Kidney glomerular epithelial cell (primary cell): Measurements from ENCODE around the gene RNF225.
A peak's percentile ranks its signal among the peaks of the same experiment; 100 is the strongest.
"Not testable (repeated sequence)": the region's sequence is repeated elsewhere in the genome, so short reads cannot be mapped to it uniquely, and the experiment has no call there.

Source experiments
- DNase-seq: peaks from one replicate; lab custom pipeline; 2025; lab: John Stamatoyannopoulos, UW

The RNF225 gene

GRCh38 chr19:58362272-58362994, 33.0 kb upstream of the RNF225 start, which contains the start of gene ZNF497:
Gene ZNF497 (minus strand): TSS chr19:58362751. CDS start chr19:58357635, 5,116 bp downstream.
- peak; percentile 89 for DNase-seq

GRCh38 chr19:58364146-58364545, 31.3 kb upstream of the RNF225 start:
- no peak for DNase-seq

GRCh38 chr19:58366585-58367430, 28.6 kb upstream of the RNF225 start:
- no peak for DNase-seq

- no peak for DNase-seq
Measured at GRCh38 chr19:58367698-58368454, 27.6 kb upstream of the RNF225 start.

GRCh38 chr19:58368561-58369360, 26.7 kb upstream of the RNF225 start:
- DNase-seq = no peak

- no peak for DNase-seq
Measured at GRCh38 chr19:58372311-58373133, 22.9 kb upstream of the RNF225 start.

- no peak for DNase-seq
Measured at GRCh38 chr19:58374200-58374599, 21.3 kb upstream of the RNF225 start.

- DNase-seq = not testable (repeated sequence)
Measured at GRCh38 chr19:58376724-58377123, 18.7 kb upstream of the RNF225 start.

- no peak for DNase-seq
Measured at GRCh38 chr19:58379246-58379645, 16.2 kb upstream of the RNF225 start.

- no peak for DNase-seq
Measured at GRCh38 chr19:58380037-58380661, 15.3 kb upstream of the RNF225 start.

GRCh38 chr19:58380662-58381459, 14.6 kb upstream of the RNF225 start, which contains the start of gene ZNF837:
Gene ZNF837 (minus strand): TSS chr19:58381030. CDS start chr19:58369332, 11,698 bp downstream.
- DNase-seq = peak; percentile 99

- no peak for DNase-seq
Measured at GRCh38 chr19:58381460-58382212, 13.8 kb upstream of the RNF225 start.

- DNase-seq = no peak
Measured at GRCh38 chr19:58382997-58383603, 12.4 kb upstream of the RNF225 start.

- no peak for DNase-seq
Measured at GRCh38 chr19:58385313-58385890, 10.1 kb upstream of the RNF225 start.

GRCh38 chr19:58385891-58386575, 9.4 kb upstream of the RNF225 start:
- no peak for DNase-seq

GRCh38 chr19:58386576-58387337, 8.7 kb upstream of the RNF225 start, which contains the start of gene RPS5:
Gene RPS5 (plus strand): TSS chr19:58387269. CDS start chr19:58388138, 869 bp downstream.
- peak; percentile 97 for DNase-seq
